GM18858 (cell line): ENCODE data around the gene RBM42.
"Not testable (repeated sequence)": the region's sequence is repeated elsewhere in the genome, so short reads cannot be mapped to it uniquely, and the experiment has no call there.

Experiments used
- ATAC-seq: cut with Tn5 transposase; IDR thresholded peaks from one replicate; pipeline ENCODE4 v1.9.1; 2021; ENCODE audit not compliant: unreplicated experiment

The RBM42 gene

GRCh38 chr19:35628565-35629331 is at the start of gene RBM42:
Gene RBM42 (plus strand): TSS chr19:35629036. CDS start chr19:35629154, 118 bp downstream.
- ATAC-seq = peak; percentile 83

GRCh38 chr19:35582760-35583159 is 46.1 kb upstream of the RBM42 start:
- no peak for ATAC-seq

GRCh38 chr19:35585848-35586247 is 43.0 kb upstream of the RBM42 start, which contains the start of gene PMIS2:
Gene PMIS2 (plus strand): TSS chr19:35586173. CDS start chr19:35586260, 87 bp downstream.
- ATAC-seq = no peak

- no peak for ATAC-seq
Measured at GRCh38 chr19:35587321-35587720, 41.5 kb upstream of the RBM42 start.

- no peak for ATAC-seq
Measured at GRCh38 chr19:35590875-35591274, 38.0 kb upstream of the RBM42 start.

- no peak for ATAC-seq
Measured at GRCh38 chr19:35592226-35592625, 36.6 kb upstream of the RBM42 start.

- ATAC-seq = not testable (repeated sequence)
Measured at GRCh38 chr19:35595026-35595425, 33.8 kb upstream of the RBM42 start.

- no peak for ATAC-seq
Measured at GRCh38 chr19:35595928-35596327, 32.9 kb upstream of the RBM42 start.

- ATAC-seq = no peak
Measured at GRCh38 chr19:35596366-35596999, 32.4 kb upstream of the RBM42 start.

GRCh38 chr19:35601971-35602370 is 26.9 kb upstream of the RBM42 start:
- ATAC-seq = no peak

- not testable (repeated sequence) for ATAC-seq
Measured at GRCh38 chr19:35604436-35604835, 24.4 kb upstream of the RBM42 start.

- ATAC-seq = not testable (repeated sequence)
Measured at GRCh38 chr19:35607170-35607569, 21.7 kb upstream of the RBM42 start.

GRCh38 chr19:35607661-35608060 is 21.2 kb upstream of the RBM42 start:
- no peak for ATAC-seq

- ATAC-seq = no peak
Measured at GRCh38 chr19:35608251-35608650, 20.6 kb upstream of the RBM42 start.

GRCh38 chr19:35609851-35610353 is 18.9 kb upstream of the RBM42 start:
- ATAC-seq = no peak

- no peak for ATAC-seq
Measured at GRCh38 chr19:35612224-35612558, 16.6 kb upstream of the RBM42 start.

GRCh38 chr19:35612559-35613321 is 16.1 kb upstream of the RBM42 start, which contains the start of gene HAUS5:
Gene HAUS5 (plus strand): TSS chr19:35612735. CDS start chr19:35612795, 60 bp downstream.
- peak; percentile 59 for ATAC-seq

GRCh38 chr19:35613574-35613973 is 15.3 kb upstream of the RBM42 start:
- no peak for ATAC-seq

- ATAC-seq = no peak
Measured at GRCh38 chr19:35615036-35615435, 13.8 kb upstream of the RBM42 start.

GRCh38 chr19:35618857-35619256 is 10.0 kb upstream of the RBM42 start:
- ATAC-seq = no peak

GRCh38 chr19:35619290-35619923 is 9.4 kb upstream of the RBM42 start:
- no peak for ATAC-seq
